H1 (cell line): ENCODE results near the gene CAMK2D. TPM values are rescaled to one million over a fixed set of nuclear protein-coding genes. Genes with fewer than 3 reads are reported as not detected.

Source experiments
- CBX5 ChIP-seq: fragments of 300-800, 300-1000 bp; sonication (generic); IDR thresholded peaks from 2 replicates; pipeline ENCODE4 v1.7.1; 2016; ENCODE audit warnings: antibody characterized with exemption, low read length, low read depth
- EGR1 ChIP-seq: IDR thresholded peaks from 2 replicates; pipeline ENCODE4 v1.6.1; 2011; ENCODE audit warnings: low read depth, low read length, borderline replicate concordance
- MAFK ChIP-seq: IDR thresholded peaks from 2 replicates; pipeline ENCODE4 v1.6.1; 2012; ENCODE audit warnings: low read depth, mild to moderate bottlenecking, improper control_type of control experiment, low read length
- SUZ12 ChIP-seq: fragments of 200-600 bp; sonication (generic); IDR thresholded peaks from 2 replicates; pipeline ENCODE4 v1.6.1; 2012; ENCODE audit warnings: mild to moderate bottlenecking, inconsistent platforms, low read length, moderate library complexity, mixed read lengths
- TAF7 ChIP-seq: optimal IDR thresholded peaks from 2 replicates; pipeline ENCODE3; 2011; ENCODE audit warnings: low read depth, mild to moderate bottlenecking, inconsistent platforms, low read length, moderate library complexity, borderline replicate concordance
- TEAD4 ChIP-seq: IDR thresholded peaks from 2 replicates; pipeline ENCODE4 v1.6.1; 2012; ENCODE audit warnings: low read depth, low read length, inconsistent platforms, mixed read lengths
- polyA plus RNA-seq, 7 experiments: library from polyadenylated mRNA; depleted of rRNA in 3 of 7; stranded (reverse) in 5 of 7; unstranded in 2 of 7; fragments of >200 nt in 5 of 7; fragments of 200-250 nt in 2 of 7; gene quantifications; 1 replicate in 5 of 7; 2 replicates in 1 of 7; 4 replicates in 1 of 7; pipeline versions ENCODE4 v1.2.1 to v1.2.3, GENCODE V29; 2011 to 2013; ENCODE audit warnings: missing spikeins in 2 of 7, mixed read lengths in 2 of 7
- total RNA-seq: library from RNA; stranded (reverse); fragmentation: NEBNext Ultra II Directional; extraction: Animal tissue kit (Norgen Biotek cat#: 25700); gene quantifications from 2 replicates; pipeline ENCODE4 v1.2.1, GENCODE V29; 2021
- TF ChIP-seq, protein P1 (sequence below): IDR thresholded peaks from 2 replicates; pipeline ENCODE4 v1.6.1; 2011; ENCODE audit warnings: low read length, improper control_type of control experiment

Gene CAMK2D
- total and polyA plus RNA-seq, 2 of the 8 experiments (the other 6 are each of a cell fraction or from before 2014, with no cell fraction given), result 3.2 to 7.0 TPM

DNA sequence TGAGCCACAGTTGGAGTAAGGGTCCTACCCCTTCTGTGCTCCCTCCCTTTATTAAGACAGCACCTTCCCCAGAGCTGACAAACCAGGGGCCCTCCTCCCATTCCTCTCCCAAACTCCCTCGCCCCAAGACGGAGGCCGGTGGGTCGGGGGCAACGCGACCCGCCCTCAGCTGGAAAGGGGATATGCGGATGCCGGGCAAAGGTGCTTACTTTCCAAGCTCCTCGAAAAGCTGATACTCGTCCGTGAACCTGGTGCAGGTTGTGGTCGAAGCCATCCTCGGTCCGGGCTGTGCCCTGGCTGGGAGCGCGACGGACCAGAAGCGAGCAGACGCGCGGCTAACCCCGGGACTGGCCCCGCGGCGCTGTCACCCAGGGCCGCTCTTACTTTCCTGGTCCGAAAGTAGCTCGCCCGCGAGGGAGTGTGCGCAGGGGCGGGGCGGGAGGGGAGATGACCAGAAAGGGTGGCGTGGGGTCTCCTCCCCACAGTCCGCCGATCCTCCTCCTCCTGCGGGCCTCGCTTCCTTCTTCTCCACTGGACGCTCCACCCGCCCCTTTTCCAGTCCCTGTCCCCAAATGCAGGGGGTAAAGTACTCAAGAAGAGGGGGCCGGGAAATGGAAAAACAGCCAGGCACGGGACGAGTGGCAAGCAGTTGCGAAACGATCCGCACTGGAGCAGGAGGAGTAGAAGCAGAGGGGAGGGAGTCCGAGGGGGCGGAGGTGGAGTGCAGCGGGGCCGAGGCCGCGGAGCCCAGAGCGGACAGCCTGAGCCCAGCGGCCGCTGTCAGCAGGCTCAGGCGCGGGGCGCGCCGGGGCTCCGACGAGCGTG, 531 bp downstream of the CAMK2D start (continued):
- TF ChIP-seq SUZ12, result 0 out of 2 replicates have a peak, but pooled peaks have one; percentile 50
- no peak for TF ChIP-seq MAFK
- TF ChIP-seq, protein P1, sequence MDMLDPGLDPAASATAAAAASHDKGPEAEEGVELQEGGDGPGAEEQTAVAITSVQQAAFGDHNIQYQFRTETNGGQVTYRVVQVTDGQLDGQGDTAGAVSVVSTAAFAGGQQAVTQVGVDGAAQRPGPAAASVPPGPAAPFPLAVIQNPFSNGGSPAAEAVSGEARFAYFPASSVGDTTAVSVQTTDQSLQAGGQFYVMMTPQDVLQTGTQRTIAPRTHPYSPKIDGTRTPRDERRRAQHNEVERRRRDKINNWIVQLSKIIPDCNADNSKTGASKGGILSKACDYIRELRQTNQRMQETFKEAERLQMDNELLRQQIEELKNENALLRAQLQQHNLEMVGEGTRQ, result no peak
- no peak for TF ChIP-seq CBX5
- no peak for TF ChIP-seq TEAD4
- TF ChIP-seq TAF7, result no peak
- no peak; the same call in 1 of the 2 replicates for TF ChIP-seq EGR1
